GM21526 (cell line): ENCODE measurements around the gene SMIM10.
"Not testable (repeated sequence)": the region's sequence is repeated elsewhere in the genome, so short reads cannot be mapped to it uniquely, and the experiment has no call there.

ENCODE experiments used
- ATAC-seq: cut with Tn5 transposase; IDR thresholded peaks from one replicate; pipeline ENCODE4 v1.9.1; 2021; ENCODE audit warnings: moderate library complexity; ENCODE audit not compliant: unreplicated experiment, low FRiP score

SMIM10 gene

GRCh38 chrX:134990801-134991481, at the start of gene SMIM10:
Gene SMIM10, plus strand, starts transcription at chrX:134990991. Its CDS starts 105 bp downstream, at chrX:134991096.
- no peak for ATAC-seq

DNA sequence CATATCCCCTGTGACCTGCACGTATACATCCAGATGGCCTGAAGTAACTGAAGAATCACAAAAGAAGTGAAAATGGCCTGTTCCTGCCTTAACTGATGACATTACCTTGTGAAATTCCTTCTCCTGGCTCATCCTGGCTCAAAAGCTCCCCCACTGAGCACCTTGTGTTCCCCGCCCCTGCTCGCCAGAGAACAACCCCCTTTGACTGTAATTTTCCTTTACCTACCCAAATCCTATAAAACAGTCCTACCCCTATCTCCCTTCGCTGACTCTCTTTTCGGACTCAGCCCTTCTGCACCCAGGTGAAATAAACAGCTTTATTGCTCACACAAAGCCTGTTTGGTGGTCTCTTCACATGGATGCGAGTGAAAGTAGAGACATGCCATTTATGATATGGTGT, 44.4 kb upstream of the SMIM10 start:
- ATAC-seq, result not testable (repeated sequence)

- no peak for ATAC-seq
These were observed 42.2 kb upstream of the SMIM10 start for GRCh38 chrX:134948333-134949241.

- ATAC-seq, result no peak
These were observed 41.5 kb upstream of the SMIM10 start for GRCh38 chrX:134949271-134949670.

- ATAC-seq, result no peak
These were observed 33.0 kb upstream of the SMIM10 start for GRCh38 chrX:134957836-134958235.

DNA sequence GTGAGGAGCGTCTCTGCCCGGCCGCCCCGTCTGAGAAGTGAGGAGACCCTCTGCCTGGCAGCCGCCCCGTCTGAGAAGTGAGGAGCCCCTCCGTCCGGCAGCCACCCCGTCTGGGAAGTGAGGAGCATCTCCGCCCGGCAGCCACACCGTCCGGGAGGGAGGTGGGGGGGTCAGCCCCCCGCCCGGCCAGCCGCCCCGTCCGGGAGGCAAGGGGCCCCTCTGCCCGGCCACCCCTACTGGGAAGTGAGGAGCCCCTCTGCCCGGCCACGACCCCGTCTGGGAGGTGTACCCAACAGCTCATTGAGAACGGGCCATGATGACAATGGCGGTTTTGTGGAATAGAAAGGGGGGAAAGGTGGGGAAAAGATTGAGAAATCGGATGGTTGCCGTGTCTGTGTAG, 30.4 kb upstream of the SMIM10 start:
- ATAC-seq, result not testable (repeated sequence)

DNA sequence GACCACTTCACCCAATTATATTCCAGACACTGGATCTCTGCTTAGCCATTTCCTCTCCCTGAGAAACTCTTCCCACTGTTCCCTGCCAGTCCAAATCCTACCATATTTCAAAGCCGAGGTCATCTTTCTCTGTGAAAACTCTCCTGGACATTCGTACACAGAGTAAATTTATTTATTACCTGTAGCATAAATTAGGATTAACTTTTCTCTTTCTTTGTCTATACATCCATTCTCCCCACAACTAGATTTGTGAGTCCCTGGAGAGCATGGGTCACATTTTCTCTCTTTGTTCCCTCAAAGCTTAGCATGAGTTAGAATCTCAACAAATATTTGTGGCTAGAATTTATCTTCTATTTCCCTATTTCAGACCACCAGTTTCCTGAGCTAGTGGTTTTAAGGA, 27.8 kb upstream of the SMIM10 start:
- ATAC-seq, result no peak

DNA sequence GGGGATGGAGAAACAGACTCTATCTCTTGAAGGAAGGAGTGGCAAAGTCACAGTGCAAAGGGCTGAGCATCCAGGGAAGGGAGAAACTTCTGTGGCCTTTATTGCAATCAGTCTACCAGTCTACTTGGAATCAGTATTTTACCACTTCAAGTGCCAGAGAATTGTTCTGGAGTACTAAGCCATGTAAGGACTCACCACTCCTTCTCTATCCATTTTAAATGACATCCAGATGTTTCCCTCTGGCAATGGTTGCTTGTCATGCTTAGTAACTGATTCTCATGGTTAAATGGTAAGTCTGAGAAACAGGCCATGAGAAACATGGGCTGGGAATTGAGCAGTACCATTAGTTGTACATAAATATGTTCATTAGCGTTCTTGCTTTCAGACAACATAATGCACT, 21.1 kb upstream of the SMIM10 start:
- no peak for ATAC-seq

DNA sequence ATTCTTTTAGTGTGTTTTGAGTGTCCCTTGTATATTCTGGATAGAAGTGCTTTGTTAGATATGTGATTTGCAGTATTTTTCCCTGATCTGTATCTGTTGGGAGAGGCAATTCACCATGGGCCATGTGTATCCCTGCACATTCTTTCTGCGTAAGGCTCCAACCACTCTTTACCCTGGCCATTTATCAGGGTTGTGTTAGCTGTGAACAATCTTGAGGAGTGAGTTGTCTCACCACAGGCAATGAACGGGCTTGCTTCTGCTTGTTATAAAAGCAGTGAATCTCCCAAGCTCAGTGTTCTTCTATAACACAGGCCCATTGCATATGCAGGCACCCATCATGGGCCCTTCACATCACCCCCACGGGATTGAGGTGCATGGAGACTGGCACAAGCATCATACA, 18.9 kb upstream of the SMIM10 start:
- no peak for ATAC-seq

DNA sequence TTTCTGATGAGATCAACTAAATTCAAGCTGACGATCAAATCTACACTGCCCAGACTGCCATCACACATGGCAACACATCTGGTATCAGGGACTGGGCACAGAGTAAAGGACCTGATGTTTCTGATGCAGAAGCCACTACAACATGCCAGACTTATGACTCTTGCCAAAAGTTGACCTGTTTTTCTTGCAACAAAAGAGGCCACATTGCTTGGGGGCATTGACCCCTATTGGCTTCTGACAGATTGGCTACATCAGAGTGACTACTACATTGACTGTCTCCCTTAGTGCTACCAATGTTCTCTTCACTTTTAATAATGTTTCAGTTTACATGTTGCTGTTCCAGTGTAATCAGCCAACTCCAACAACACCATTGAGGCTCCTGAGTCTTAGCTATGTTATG, 15.3 kb upstream of the SMIM10 start:
- ATAC-seq, result no peak

DNA sequence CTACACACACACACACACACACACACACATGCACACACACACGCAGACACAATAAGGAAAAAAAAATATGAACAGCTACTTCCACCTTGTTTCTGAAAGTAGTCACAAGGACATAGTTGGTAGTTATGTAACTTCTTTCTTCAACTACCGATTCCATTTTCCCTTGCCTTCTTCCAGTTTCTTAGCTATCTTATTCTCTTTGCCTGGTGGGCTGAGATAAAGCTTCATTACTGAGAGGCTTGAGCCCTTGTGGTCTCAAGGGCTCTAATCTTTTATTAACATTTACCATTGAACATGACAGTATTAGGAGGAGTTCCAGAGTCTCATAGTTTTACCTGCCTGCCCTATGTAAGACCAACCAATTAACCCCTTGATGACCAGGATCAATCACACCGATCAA, 8.9 kb upstream of the SMIM10 start:
- ATAC-seq, result no peak

GRCh38 chrX:134982748-134983147, 8.0 kb upstream of the SMIM10 start:
- ATAC-seq, result no peak

DNA sequence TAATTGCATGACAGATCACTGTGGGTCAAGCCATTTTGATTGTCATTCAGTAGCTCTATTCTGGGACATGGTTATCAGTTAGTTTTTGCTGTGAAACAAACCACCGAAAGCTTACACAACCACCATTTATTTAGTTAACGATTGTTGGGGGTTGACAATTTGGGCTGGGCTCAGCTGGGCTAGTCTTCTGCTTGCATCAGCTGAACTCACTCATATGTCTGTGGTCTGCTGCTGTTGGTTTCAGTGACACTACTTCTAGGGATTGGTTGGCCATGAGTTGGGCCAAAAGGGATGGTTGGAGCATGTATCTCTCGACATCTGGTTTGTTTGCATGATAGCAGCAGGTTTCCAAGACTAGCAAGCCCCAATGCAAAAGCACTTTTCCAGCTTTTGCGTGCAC, 5.3 kb upstream of the SMIM10 start:
- ATAC-seq, result no peak

GRCh38 chrX:134990475-134990800, 353 bp upstream of the SMIM10 start:
- ATAC-seq, result no peak

- ATAC-seq, result no peak
These were observed 6.9 kb downstream of the SMIM10 start for GRCh38 chrX:134997646-134998045.

GRCh38 chrX:134998246-134998645, 7.5 kb downstream of the SMIM10 start:
- ATAC-seq, result no peak

DNA sequence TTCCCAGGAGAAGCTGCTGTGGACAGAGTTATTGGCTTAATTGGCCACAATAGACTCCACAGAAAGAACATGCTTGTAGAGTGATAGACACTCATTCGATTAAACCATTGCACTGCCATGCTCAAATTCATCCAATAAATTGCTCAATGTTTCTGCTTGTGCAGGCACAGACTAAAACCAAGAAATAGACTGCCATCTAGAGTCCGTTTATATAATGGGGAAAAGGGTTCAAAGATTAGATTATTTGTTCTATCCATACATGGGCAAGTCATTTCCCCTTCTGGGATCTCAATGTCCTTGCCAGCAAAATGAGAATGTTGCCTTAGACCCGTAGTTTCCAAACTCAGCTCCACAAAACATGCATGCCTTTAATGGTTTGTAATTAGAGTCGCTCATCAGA, 8.7 kb downstream of the SMIM10 start:
- ATAC-seq, result no peak

- no peak for ATAC-seq
These were observed 9.7 kb downstream of the SMIM10 start for GRCh38 chrX:135000516-135000915.

DNA sequence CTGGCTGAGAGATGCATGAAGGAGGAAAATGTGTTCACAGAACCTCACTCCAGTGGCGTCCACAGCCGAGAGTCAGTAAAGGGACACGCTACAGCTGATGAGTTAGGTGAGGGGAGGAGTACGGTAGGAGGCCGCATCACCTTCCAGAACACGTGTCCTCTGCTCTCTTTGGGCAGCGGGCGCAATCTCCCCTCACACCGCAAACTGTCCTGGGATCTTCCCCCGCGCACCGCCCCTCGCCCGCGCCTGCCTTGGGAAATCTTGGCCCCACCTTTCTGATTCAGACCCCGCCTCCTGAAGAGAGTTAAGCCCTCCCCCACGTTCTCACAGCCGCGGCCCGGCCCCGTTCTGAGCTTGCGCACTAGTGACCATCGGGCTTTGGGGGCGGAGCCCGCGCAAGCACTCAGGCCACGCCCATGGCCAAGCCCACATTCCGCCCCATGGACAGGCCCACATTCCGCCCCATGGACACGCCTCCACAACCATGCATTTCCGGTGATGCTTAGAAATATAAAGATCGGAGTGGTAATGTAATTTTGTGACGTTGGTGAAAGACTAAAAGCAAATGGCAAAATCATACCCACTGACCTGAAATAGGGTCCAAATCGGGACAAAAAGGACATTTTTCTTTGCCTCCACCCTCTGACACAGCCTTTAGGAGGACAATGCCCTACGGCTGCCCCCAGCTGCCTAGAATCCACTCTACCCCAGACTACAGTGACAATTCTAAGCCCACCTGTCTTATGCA, 13.3 kb downstream of the SMIM10 start:
- peak; percentile 89 for ATAC-seq

- ATAC-seq, result no peak
These were observed 15.4 kb downstream of the SMIM10 start for GRCh38 chrX:135006187-135006586.

- ATAC-seq, result no peak
These were observed 18.3 kb downstream of the SMIM10 start for GRCh38 chrX:135009057-135009610.
